H1 (cell line): ENCODE measurements around the gene RHBDF1. TPM values are rescaled to one million over a fixed set of nuclear protein-coding genes. Genes with fewer than 3 reads are reported as not detected.

Experiments
- NRF1 ChIP-seq: IDR thresholded peaks from 2 replicates; pipeline ENCODE4 v1.6.1; 2011; ENCODE audit warnings: mild to moderate bottlenecking, low read depth, low read length, improper control_type of control experiment
- RNF2 ChIP-seq: fragments of 200-900, 300-1000 bp; sonication (generic); IDR thresholded peaks from 2 replicates; pipeline ENCODE4 v1.7.1; 2016; ENCODE audit warnings: borderline replicate concordance, low read depth, mild to moderate bottlenecking, antibody characterized with exemption, low read length; ENCODE audit not compliant: poor library complexity, severe bottlenecking; ENCODE audit errors: missing control alignments
- polyA plus RNA-seq, 7 experiments: library from polyadenylated mRNA; depleted of rRNA in 3 of 7; stranded (reverse) in 5 of 7; unstranded in 2 of 7; fragments of >200 nt in 5 of 7; fragments of 200-250 nt in 2 of 7; gene quantifications; 1 replicate in 5 of 7; 2 replicates in 1 of 7; 4 replicates in 1 of 7; pipeline versions ENCODE4 v1.2.1 to v1.2.3, GENCODE V29; 2011 to 2013; ENCODE audit warnings: missing spikeins in 2 of 7, mixed read lengths in 2 of 7
- total RNA-seq: library from RNA; stranded (reverse); fragmentation: NEBNext Ultra II Directional; extraction: Animal tissue kit (Norgen Biotek cat#: 25700); gene quantifications from 2 replicates; pipeline ENCODE4 v1.2.1, GENCODE V29; 2021
- TF ChIP-seq, protein P1 (sequence below): IDR thresholded peaks from 2 replicates; pipeline ENCODE4 v1.6.1; 2011; ENCODE audit warnings: low read length, improper control_type of control experiment

The RHBDF1 gene
- total and polyA plus RNA-seq, 2 of the 8 experiments (the other 6 are each of a cell fraction or from before 2014, with no cell fraction given), result 37.4 to 51.6 TPM

DNA sequence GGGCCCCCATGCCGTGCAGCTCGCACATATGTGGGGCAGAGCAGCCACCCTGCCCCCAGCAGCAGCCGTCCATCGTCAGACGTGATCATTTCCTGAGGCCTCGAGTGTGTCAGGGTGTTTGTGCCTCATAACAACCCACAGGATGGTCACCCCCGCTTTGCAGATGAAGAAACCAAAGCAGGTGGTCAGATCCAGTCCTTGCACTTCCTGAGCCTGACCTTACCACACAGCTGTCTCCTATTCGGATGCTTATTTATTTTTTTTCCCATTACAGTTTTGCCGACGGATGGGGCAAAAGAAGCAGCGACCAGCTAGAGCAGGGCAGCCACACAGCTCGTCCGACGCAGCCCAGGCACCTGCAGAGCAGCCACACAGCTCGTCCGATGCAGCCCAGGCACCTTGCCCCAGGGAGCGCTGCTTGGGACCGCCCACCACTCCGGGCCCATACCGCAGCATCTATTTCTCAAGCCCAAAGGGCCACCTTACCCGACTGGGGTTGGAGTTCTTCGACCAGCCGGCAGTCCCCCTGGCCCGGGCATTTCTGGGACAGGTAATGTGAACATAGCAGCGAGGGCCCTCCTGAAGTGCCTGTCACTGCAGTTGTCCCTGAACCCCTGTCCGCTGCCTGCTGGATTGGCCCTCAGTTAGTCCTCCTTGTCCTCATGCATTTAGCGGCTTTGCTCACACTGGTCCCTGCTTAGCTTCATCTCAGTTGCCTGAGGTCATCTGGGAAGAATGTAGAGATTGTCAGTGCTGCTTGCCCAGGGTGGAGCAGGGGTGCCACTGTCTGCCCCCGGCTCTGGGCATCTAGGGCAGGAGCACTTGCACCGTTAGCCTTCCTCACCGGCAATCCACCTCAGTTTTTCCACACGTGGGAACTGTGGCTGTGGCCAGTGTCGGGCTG is 7.0 kb upstream of the RHBDF1 start (continued):
- TF ChIP-seq, protein P1, sequence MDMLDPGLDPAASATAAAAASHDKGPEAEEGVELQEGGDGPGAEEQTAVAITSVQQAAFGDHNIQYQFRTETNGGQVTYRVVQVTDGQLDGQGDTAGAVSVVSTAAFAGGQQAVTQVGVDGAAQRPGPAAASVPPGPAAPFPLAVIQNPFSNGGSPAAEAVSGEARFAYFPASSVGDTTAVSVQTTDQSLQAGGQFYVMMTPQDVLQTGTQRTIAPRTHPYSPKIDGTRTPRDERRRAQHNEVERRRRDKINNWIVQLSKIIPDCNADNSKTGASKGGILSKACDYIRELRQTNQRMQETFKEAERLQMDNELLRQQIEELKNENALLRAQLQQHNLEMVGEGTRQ, result no peak
- TF ChIP-seq RNF2 (no peak), NRF1 (no peak)
- TF ChIP-seq, all 59 proteins: peak for 0
